Glomerular endothelial cell (primary cell): ENCODE data around the gene RAP2A. TPM values are rescaled to one million over a fixed set of nuclear protein-coding genes. Genes with fewer than 3 reads are reported as not detected.

ENCODE experiments used
- DNase-seq: peaks from one replicate; pipeline ENCODE4 v3.0.0-alpha.2; 2011; ENCODE audit warnings: low read depth, low spot score; ENCODE audit errors: extremely low read depth
- total RNA-seq: library from RNA; depleted of rRNA; stranded (reverse); fragments of >200 nt; gene quantifications from 2 replicates; pipeline ENCODE4 v1.2.3, GENCODE V29; 2015

Gene RAP2A
- total RNA-seq, 1 donor from 2014 or later: 40.0 TPM

GRCh38 chr13:97422118-97423054, 11.6 kb upstream of the RAP2A start:
- no peak for DNase-seq

GRCh38 chr13:97423300-97424045, 10.5 kb upstream of the RAP2A start:
- DNase-seq: no peak

- DNase-seq: no peak
Observed at GRCh38 chr13:97425590-97425989, 8.4 kb upstream of the RAP2A start.

GRCh38 chr13:97426695-97427094, 7.3 kb upstream of the RAP2A start:
- no peak for DNase-seq

- DNase-seq: no peak
Observed at GRCh38 chr13:97429681-97430081, 4.3 kb upstream of the RAP2A start.

GRCh38 chr13:97430296-97430695, 3.7 kb upstream of the RAP2A start:
- DNase-seq: no peak

- DNase-seq: no peak
Observed at GRCh38 chr13:97431171-97431764, 2.7 kb upstream of the RAP2A start.

- DNase-seq: peak; percentile 7
Observed at GRCh38 chr13:97432232-97432916, 1.6 kb upstream of the RAP2A start.

- peak; percentile 100 for DNase-seq
Observed at GRCh38 chr13:97432917-97433726, 847 bp upstream of the RAP2A start.

- no peak for DNase-seq
Observed at GRCh38 chr13:97434397-97435201, 630 bp downstream of the RAP2A start.

- DNase-seq: no peak
Observed at GRCh38 chr13:97435323-97435722, 1.4 kb downstream of the RAP2A start.

GRCh38 chr13:97435794-97436193, 1.8 kb downstream of the RAP2A start:
- no peak for DNase-seq

GRCh38 chr13:97436845-97437244, 2.9 kb downstream of the RAP2A start:
- DNase-seq: no peak

- no peak for DNase-seq
Observed at GRCh38 chr13:97437729-97438128, 3.8 kb downstream of the RAP2A start.

GRCh38 chr13:97438856-97439595, 5.1 kb downstream of the RAP2A start:
- no peak for DNase-seq

GRCh38 chr13:97440598-97441170, 6.7 kb downstream of the RAP2A start:
- DNase-seq: no peak

- no peak for DNase-seq
Observed at GRCh38 chr13:97441368-97441767, 7.4 kb downstream of the RAP2A start.

GRCh38 chr13:97445522-97446187, 11.7 kb downstream of the RAP2A start:
- DNase-seq: no peak
